HG02943 (cell line): Measurements from ENCODE around the gene FLT1.

Experiments
- ATAC-seq: cut with Tn5 transposase; IDR thresholded peaks from one replicate; pipeline ENCODE4 v1.9.1; 2021; ENCODE audit warnings: mild to moderate bottlenecking, low read depth, moderate library complexity; ENCODE audit not compliant: unreplicated experiment

The FLT1 gene

DNA sequence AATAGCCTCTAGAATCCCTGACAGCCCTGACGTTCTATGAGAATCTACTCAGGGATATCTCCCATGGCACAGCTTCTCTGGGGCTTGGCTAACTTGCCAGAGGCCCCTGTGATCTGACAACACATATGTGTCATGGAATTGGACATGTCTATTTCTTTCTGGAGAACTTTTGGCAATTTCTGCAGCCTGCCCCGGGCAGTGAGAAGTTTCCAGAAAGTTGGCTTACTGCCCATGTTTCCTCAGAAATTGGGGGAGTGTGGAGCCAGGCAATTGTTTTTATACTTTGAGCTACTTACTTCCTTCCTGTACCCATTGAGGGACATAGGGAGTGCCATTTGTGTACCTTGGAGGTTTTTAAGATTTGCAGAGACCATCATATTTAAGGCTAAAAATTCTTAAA is 98.9 kb downstream of the FLT1 start:
- no peak for ATAC-seq

DNA sequence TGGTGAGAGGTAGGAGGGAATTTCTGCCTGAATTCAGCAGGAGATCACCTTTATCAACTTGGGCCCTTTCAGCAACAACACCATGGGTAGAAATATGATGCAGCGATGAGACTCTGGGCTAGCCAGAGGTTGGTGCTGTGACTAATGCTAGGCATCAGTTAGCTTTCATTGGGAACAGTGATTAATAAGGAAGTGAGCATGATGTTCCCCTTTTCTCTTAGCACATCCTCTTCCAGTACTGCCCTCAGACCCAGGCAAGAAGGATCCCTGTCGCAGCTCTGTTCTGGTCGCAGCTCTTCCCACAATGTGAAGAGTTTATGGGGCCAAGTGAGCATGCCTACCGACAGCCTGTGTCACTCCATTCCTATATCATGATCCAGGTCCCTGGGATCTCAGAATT is 100.5 kb downstream of the FLT1 start:
- no peak for ATAC-seq

DNA sequence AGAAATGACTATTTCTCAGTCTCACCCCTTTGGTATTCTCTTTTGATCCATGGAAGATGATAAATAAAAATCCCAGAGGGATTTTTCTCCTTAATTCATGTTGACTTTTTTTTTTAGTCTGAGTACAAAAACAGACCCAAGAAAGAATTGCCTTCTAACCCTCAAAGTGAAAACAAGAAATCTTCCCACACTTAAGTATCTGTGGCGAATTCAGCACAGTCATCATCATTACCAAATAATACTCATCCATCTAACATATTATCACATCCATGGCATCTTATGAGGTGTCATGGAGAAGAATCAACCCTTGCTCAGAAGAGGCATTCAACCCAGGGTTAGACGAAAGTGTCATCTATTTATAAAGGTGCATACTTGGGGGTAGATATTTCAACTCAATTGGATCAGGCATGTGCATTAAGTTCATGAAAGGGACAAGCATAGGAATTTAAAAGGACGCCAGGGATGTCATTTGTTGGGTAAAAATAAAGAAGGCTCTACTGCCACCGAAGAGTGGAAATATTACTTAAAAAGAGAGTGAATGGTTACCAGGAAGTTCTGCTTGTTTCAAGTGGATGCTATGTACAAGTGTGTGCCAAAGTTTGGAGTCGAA is 101.9 kb downstream of the FLT1 start:
- ATAC-seq: no peak

- ATAC-seq: no peak
Measured at GRCh38 chr13:28392428-28392827, 102.5 kb downstream of the FLT1 start.

GRCh38 chr13:28387740-28388501 is 107.0 kb downstream of the FLT1 start:
- no peak for ATAC-seq

DNA sequence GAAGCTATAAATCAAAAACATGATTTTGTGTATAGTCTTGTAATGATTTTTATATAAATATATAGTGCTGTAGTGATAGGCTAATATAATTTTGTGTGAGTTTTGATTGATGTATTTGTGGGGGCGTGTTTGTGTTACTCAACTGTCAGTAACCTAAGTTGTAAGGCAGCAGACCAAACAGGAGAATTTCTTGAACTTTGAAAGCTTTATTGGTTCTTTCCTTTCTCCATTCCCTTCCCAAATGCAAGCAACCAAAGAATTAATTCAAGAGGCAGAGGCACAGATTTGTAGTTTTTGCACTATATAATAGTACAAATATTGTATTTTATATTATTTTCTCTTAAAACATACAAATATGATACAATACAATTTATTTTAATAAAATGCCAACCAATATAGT is 109.6 kb downstream of the FLT1 start:
- ATAC-seq: no peak

- no peak for ATAC-seq
Measured at GRCh38 chr13:28384789-28385188, 110.1 kb downstream of the FLT1 start.

- no peak for ATAC-seq
Measured at GRCh38 chr13:28380319-28380718, 114.6 kb downstream of the FLT1 start.

- no peak for ATAC-seq
Measured at GRCh38 chr13:28379371-28380083, 115.4 kb downstream of the FLT1 start.

- ATAC-seq: no peak
Measured at GRCh38 chr13:28376604-28377003, 118.3 kb downstream of the FLT1 start.

- no peak for ATAC-seq
Measured at GRCh38 chr13:28375250-28375930, 119.5 kb downstream of the FLT1 start.

GRCh38 chr13:28373810-28374209 is 121.1 kb downstream of the FLT1 start:
- ATAC-seq: no peak

GRCh38 chr13:28370448-28370847 is 124.5 kb downstream of the FLT1 start:
- ATAC-seq: no peak

DNA sequence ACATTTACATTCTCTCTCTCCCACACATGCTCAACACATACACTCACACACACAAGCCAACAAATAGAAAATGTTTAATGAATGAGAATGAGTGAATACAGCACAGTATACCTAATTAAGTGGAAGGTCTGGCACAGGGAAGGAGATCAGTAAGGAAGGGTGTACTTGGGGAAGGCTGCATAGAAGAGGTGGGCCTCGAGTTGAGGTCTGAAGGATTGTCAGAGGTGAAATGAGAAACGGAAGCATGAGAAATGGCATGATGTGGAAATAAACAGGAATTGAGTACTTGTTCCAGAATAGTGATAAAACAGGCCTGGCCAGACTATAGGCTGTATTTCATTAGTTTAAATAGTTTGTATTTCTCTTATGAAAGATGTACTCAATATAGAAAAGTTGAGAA is 136.2 kb downstream of the FLT1 start:
- no peak for ATAC-seq

GRCh38 chr13:28357911-28358433 is 137.0 kb downstream of the FLT1 start:
- ATAC-seq: no peak

GRCh38 chr13:28357247-28357825 is 137.6 kb downstream of the FLT1 start:
- no peak for ATAC-seq

DNA sequence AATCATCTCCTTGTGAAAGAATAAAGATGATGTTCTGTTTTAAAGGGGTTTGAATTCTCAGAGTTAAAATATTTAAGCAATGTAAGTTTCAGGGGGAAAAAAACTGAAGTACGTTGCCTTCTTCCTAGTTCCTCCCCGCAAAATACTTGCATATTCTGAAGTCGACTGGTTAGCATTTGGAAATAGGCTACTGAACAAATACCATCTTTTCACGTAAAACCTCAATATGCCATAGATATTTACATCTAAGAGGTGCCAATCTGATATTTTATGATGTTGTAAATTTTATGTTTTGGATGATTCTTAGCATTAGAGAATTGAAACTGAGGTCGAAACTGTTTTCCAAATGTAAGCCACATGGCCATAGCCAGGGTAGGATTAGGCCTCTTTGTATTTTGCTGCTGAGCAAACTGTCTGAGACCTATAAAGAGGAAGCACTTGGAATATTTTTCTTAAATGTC is 138.3 kb downstream of the FLT1 start:
- no peak for ATAC-seq

DNA sequence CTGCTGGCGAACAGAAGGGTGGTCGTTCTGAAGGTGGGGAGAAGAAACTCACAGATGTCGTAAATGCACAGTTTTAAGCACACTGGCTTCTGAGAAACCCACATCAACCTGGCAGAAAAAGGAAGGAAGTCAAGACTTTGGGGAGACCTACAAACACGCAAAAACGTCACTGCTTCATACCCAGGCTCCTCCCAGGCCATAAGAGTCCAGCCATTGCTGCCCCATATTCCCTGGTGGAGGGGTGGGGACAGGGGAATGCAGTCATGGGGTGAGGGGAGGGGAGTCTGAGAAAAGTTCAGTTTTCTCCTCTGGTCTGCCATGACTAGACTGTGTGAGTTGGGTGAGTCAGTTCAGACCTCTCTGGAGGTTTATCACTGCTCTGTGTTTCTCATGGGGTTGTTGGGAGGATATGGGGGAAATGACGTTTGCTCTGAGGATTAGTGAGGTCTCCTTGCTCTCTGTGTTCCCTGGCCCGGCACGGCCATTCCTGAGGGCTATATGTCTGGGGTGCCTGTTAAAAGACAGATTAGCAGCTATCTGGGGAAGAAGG is 139.0 kb downstream of the FLT1 start:
- ATAC-seq: no peak

DNA sequence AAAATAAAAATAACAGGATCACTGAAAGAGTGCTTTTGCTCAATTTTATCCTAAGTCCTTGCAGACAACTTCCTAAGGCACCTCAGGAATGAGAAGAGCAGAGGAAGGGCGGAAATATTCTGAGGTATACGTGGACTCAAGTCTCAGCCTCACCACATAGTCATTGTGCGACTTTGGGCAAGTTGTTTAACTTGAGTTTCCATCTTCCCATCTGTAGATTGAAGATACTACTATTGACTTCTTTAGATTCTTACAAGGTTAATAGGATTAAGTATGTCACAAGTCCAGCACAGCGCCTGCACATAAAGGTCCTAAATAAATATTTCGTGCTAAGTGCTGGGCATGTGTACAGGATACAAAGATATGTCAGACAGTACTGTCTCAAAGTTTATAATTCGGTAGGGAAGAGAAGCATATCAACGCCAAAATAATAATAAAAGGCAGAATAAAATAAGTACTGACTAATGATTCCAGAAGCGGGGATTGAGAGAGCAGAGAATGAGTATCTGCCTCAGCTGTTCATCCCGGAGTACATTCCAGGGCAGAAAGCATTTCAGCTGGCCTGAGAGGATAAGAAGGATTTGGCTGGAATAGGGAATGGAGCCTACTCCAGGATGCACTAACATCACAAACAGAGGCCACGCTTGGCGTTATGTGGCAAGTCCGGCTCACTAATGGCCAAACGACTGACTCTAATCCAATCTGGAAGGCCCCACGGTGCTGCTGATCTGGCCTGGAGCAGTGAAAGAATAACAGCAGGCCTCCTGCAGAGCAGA is 139.7 kb downstream of the FLT1 start:
- ATAC-seq: no peak
